Measurements from ENCODE around the gene STARD5.
"Not testable (repeated sequence)": the region's sequence is repeated elsewhere in the genome, so short reads cannot be mapped to it uniquely, and the experiment has no call there.

STARD5 gene, protein sequence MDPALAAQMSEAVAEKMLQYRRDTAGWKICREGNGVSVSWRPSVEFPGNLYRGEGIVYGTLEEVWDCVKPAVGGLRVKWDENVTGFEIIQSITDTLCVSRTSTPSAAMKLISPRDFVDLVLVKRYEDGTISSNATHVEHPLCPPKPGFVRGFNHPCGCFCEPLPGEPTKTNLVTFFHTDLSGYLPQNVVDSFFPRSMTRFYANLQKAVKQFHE

DNA sequence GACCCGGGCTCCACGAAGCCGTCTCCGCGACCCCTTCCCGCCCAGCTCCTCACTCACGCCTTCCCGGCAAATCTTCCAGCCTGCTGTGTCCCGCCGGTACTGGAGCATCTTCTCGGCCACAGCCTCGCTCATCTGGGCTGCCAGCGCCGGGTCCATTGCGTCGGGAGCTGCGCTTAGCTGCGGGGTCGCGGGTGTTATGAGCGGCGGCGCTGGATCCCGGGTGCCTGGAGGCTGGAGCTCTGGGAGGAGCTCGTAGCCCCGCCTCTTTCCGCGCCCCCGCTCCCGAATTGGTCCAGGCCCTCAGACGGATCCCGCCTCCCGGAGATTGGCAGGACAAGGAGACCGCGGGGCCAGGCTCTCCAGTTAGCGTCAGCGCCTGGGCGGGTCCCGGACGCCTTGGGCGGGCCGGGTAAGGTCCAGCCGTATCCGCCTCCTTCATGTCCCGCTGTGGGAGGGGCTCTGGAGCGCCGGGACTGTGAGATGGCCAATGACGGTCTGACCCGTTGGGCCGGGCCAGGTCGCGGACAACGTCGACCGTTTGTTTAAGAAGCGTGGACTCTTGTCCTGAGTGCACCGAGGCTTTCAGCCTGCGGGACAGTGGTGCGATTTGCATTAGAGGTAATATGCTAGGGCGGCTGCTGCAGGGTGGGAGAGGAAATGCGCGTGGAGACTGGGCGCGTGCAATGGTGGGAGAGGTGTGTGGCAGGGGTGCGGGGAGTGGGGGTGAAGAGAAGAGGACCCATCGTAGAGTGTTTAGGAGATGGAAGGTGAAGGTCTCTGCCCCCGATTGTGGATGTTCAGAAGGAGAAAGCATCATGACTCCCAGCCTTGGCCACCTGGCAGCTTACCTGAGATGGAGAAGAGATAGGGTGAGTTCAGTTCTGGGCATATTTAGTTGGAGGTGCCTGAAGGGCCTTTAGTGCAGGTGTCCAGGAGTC lies at the start of gene STARD5:
Gene STARD5 (minus strand): TSS at position 198 of the 938 bp plus-strand sequence. CDS start 42 bp downstream, at position 156.
- DNase-seq = peak; percentile 99

DNA sequence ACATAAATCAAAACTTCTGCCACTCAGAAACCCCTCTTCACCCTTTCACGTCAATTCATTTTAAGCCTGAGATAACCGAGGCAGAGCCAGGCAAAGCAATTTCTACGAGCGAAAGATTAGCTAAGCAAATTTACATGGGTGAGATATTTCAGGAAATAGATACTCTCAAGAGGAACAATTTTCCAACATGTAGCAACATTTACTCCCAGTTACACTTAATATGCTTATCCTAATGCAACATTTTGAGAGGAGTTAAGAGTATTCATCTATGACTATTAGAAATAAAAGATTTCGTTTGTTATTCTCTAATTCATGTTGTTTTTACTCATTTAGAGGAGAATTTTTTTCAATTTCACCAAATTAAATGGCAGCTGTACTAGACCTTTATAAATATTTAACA lies 49.2 kb upstream of the STARD5 start:
- DNase-seq = no peak

DNA sequence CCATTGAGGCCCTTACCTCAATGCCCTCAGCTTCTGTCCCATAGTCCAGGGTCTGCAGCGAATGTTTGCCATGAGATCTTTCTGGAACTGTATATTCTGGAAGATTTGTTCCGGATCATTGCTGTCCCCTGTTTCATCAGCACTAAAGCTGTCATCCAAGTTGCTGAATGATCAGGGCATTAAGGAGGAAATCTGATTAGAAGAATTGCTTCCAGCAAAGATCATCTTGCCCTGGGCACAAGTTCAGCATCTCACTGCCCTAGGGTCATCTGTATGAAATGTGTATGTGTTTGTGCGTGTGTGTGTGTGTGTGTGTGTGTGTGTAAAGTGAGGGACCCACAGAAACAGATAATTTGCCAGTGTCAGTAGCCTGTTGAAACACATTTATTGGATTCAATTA lies 48.6 kb upstream of the STARD5 start:
- no peak for DNase-seq

DNA sequence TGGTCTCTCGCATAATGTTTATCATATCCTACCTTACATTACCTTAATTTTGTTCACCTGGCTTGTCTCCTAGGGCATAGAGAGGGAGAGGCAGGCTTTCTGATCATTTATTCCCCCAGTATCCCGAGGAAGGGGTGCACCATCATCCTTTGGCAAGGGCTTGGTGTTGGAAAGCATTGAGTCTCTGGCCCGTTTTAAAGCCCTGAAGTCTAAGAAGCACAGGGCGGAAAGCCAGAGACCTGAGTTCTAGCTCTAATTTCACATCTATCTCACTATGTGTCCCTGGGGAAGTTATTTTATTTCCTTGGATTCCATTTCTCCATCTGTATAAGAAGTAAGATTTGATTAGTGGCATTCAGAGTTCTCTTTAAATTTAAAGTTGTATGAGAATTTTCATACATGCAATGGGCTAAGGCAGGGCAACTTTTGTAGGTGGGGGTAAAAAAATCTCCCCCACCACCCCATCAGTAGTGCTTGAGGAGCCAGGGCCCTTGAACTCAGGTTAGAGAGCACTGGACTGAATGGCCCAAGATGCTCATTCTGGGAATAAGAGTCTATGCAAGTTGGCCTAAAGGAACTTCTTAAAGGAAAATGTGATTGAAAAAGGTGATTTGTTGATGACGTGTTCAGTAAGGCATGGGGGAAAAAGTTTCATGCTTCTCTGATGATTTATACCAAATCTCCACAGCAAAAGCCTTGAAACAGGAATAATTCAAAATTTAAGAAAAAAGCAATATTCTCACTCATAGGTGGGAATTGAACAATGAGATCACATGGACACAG lies 40.0 kb upstream of the STARD5 start:
- peak; percentile 35 for DNase-seq

DNA sequence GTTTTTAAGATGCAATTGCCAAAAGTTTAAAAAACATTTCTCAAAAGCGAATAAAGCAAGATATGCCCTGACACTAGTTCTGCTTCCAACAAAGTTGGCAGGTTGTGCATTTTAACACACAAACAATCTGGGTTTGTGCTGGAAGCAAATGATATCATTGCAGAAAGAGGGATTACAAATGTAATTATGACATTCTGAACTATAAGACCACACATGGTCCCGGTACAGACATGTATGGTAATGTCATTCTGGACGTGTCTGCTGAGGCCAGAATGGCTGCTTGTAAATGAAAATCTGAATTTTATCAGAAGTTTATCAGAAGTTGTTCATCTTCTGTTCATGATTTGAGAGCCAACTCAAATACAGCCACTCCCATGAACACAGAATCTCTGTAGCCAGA lies 39.3 kb upstream of the STARD5 start:
- no peak for DNase-seq

DNA sequence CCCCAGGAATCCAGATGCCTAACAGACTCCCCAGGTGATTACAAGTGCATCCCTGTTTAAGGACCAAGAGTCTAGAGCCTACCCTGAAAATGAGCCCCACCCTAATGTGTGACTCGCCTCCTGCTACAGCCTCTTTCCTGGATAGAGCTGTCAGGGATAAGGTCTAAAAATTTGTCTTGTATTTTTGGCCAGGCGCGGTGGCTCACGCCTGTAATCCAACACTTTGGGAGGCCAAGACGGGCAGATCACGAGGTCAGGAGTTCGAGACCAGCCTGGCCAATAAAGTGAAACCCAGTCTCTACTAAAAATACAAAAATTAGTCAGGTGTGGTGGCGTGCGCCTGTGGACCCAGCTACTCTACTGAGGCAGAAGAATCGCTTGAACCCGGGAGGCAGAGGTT lies 38.8 kb upstream of the STARD5 start:
- DNase-seq = no peak

DNA sequence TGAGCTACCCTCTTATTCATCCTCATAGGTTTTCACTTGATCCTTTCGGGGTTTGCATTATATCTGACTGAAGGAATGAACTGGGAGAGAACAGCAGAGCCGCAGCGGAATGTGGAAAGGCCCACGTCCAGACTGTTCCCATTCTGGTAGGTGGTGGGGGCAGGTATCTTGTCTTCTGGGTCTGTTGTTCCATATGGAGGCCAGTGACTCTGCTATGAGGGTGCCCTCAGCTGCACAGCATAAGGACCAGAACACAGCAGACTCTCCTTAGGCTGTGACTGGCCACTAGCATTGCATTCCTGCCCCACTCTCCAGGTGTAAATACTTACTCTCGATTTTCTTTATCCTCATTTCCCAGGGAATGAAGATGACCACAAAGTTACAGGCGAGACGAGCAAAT lies 38.0 kb upstream of the STARD5 start:
- no peak for DNase-seq

DNA sequence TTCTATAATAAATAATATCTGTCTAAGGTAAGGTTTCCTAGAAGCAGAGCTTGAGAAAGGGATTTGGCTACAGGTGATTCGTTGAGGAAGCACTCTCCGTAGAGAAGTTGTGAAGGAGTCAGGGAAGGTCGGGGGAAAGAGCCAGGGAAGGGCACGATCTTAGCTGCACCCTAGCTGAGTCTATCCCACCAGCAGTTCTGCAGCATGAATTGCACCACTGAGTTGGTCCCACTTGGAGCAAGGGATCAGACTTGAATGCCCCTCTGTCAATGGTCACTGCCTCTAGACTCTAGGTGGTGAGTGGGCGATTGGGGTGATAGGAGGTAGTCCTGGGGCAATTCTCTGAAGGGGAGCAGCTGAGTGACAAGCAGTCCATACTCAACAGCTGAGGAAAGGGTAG lies 36.5 kb upstream of the STARD5 start:
- DNase-seq = no peak

DNA sequence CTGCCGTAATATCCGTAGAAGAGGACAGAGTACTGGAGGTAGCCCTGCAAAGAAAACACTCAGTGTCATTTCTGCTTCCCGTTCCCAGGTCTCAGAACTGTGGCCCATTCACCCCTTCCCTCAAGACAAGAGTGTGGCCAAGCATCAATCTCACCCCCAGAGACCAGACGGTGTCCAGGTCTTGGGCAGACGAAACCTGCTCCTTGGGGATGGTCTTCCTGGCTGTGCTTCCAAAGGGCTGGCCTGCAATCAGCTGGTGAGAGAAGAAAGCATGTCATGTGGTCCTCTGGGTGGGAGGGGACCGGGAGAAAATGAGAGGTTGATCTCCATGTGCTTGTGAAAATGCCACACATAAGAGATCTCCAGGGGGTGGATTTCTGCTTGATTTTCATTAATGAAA lies 34.3 kb upstream of the STARD5 start:
- DNase-seq = no peak

DNA sequence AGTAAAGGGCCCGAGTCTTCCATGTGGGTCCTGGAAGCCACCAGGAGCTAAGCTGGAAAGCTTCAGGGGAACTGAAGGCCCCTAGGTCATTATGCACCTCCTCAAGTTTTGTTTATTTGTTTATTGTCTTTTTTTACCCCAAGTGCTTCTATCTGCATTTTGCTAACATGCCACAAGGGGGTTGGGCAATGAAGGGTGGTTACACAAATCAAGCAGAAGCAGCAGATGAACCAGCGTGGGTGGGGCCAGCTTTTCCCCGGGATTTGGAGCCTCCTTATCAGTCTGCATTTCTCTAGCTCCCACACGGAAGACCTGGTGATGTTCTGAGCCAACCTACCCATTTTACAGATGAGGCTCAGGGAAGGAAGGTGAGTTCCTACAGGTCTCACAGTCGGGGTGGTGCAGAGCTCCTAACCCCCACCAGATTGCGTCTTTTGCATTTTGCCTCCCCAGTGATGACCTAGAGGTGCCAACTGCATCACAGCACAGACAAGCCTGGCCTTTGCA lies 33.3 kb upstream of the STARD5 start:
- DNase-seq = no peak

DNA sequence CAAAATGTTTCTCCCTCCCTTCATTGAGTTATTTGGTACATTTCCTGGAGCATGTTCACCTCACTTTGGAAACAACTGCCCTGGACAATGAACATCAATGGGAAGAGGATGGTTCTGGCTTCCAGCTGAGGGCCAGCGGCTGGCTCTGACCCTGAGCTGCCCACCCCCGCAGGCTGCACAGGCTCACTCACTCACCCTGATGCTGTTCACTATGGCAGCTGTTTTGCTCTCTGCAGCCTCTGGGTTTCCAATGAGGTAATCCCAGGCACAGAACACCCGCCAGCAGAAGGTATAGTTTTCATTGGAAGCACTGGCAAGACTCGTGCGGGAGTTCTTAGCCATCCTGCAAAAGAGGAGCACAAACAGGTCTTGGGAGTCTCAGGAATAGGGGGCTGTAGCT lies 32.3 kb upstream of the STARD5 start:
- DNase-seq = no peak

DNA sequence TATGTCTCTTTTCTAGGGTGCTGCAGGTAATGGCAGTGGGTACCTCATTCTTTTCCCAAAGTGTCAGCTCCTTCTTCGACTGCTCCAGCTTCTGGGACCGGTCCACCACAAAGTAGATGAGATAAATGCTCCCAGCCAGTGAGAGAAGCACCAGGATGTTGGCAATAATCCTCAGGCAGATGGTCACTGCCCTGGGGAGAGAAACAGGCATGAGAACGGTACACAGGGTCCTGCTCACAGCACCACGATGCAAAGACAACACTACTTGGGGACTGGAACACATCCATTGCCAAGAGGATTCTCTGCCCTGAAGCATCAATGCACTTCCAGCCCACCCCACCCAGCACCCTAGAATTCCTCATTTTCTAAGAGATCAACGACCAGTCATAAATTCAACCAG lies 27.7 kb upstream of the STARD5 start:
- DNase-seq = no peak

DNA sequence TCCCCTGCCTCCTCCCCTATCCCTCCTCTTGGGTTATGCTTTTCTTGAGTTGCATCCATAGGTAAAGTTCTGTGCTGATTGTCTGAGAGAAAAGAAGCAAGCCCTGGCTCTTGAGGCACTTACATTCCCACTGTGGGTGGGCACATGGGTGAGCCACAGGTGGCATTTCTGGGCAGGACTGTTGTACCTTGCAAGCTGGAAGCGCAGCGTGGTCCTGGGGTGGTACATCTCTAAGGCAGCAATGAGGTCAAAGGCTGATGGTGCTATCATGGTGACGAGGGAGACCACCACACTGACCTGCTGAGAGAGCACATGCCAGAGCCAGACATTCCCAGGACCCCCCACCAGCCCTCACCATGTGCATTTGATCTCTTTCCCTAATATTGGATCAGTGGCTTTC lies 25.3 kb upstream of the STARD5 start:
- no peak for DNase-seq

DNA sequence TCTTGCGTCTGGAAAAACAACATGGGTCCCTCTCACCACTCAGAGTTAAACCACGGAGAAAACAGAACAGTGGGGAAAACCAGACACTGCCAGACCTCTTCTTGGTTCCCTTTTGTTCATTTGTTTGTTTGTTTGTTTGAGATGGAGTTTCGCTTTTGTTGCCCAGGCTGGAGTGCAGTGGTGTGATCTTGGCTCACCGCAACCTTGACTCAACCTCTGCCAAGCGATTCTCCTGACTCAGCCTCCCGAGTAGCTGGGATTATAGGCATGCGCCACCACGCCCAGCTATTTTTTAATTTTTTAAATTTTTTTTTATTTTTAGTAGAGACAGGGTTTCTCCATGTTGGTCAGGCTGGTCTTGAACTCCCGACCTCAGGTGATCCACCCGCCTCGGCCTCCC lies 24.8 kb upstream of the STARD5 start:
- not testable (repeated sequence) for DNase-seq

DNA sequence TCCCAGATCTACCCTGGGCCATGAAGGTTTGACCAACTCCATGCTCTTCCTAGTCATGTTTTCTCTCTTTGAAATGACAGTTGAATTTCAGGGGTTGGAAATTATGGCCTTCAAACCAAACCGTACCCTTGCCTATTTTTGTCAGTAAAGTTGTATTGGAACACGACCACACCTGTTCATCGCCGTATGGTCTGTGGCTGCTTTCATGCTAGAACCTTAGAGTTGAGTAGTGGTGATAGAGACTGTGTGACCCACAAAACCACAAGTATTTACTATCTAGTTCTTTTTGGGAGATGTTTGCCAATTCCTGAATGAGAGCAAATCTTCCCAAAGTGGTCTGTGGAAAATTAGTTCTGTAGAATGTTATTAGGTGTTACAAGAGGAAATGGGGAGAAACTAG lies 24.0 kb upstream of the STARD5 start:
- DNase-seq = no peak

DNA sequence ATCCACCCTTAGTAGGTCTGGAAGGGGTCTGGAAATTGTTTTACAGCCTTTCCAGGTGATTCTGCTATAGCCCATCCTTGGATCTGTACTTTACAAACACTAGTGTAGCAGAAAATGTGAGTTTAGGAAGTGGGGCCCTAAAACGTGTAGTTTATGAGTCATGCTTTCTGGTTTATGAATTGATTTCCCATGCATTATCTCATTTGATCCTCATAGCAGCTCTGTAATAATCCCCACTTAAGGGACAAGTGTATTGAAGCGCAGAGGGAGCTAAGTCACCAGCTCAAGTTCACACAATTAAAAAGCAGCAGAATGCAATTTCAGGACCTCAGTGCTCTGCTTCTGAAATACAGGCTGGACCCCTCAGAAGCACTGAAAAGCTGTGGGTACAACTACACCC lies 22.7 kb upstream of the STARD5 start:
- DNase-seq = no peak

DNA sequence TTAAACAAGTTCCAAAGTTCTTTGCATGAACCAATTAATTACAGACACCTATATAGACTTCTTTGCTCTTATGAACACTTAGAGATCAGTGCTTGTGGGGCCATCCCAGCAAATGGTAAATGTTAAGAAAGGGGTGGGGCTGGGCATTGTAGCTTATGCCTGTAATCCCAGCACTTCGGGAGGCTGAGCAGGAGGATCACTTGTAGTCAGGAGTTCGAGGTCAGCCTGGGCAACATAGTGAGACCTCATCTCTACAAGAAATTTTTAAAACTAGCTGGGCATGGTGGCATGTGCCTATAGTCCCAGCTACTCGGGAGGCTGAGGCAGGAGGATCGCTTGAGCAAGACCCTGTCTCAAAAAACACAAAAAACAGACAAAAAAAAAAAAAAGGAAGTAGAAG lies 19.4 kb upstream of the STARD5 start:
- no peak for DNase-seq

DNA sequence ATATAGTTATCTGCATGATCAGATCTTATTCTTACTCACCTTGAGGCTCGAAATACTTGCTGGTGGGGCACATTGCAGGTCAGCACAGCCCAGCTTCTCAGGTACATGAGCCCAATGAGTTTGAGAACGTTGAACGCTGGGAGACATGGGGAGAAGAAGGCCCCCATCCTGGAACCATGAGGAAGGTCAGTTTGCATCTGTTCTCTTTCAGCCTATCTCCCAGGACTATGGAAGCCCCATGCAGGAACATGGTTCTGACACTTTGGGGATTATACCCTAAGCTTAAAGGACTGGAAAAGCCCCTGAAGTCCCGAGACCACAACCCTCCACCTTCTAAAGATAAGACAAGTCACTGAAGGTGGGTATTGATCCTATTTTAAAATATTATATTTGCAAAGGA lies 17.4 kb upstream of the STARD5 start:
- no peak for DNase-seq

DNA sequence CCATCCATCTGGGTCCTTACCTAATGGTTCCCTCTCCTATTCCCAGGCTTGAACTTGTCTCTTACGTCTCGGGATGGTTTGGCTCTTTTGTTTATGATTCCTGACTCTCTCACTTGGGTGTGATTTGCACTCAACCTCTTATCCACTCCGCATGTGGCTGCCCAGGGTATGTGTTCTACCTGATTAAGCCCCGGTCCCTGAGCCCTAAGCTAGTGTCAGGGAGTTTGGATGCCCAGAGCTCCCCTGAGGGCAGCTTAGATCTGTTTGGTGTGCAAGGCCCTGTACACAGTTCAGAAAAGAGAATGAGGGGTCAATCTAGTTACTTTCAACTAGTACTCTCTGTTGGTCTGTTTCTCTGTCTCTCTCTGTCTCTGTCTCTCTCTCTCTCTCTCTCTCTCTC lies 15.9 kb upstream of the STARD5 start:
- DNase-seq = no peak

DNA sequence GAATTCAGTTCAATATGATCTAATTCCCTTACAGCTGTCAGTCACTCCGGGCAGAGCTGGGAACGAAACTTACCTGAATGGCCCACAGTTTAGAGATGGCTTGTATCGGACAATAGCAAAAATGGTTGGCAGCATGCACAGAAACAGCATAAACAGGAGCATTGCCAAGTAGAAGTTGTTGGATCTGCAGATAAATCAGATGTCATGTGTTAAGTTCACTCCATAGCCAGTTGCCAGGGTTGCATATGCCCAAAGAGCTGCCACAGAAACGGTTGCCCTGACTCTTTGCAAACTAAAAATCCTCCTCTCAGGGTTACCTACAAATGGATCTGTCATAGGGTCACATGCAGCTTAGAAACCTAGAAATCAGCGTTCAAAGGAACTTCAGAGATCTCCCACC lies 15.4 kb upstream of the STARD5 start:
- no peak for DNase-seq

DNA sequence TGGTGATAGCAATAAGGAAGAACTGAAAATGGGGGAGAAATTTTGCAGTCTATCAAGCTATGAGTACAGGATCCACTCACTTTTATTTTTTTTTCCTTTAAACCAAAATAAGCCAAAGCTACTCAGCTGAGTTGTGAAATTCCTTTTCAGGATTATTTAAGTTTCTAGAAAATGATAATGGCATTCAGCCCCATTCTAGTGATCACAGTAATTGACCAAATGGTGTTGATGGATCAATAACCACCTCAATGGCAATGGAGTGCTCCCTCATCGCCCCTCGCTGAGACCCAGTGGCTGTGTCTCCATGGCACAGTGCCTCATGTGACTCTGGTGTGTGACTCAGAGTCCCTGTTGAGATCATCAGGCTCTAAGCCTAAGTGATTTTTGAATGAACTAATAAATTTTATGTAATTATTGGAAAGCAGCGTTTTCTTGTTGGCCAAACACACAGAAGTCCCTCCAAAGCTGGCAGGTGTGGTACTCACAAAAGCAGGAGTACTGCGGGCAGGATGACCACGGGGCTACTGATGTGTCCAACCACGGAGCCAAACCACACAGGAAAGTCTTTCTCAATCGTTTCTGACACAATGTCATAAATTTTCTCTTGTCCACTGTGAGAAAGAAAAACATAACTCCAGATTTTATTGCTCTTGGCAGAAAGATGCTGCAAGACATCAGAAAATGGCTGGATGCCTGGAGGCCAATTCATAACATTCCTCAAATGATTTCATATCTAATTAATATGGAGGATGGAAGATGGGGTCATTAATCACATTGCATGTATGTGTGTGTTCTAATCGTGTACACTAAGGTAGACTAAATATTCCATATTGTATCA lies 14.4 kb upstream of the STARD5 start:
- peak; percentile 39 for DNase-seq

DNA sequence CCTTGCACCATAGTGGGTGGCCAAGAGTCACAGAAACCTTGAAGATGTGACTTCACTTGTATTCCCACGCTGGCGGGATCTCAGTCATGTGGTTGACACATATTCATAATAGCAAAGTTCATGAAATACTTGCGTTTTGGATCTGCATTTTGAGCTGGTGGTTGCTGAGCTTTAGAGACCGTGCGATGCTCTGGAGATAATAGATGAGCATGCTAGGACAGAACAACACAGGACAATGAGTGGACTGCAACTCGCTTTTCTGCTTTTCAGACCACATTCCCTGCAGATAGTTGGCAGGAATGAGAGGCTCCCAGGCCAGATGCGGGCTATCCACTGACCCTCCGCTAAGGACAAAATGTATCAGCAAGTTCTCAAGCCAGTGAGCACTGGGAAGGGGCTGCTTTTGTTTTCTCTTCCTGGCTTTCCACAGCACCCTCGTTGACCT lies 13.8 kb upstream of the STARD5 start:
- DNase-seq = peak; percentile 28

Data from right hindlimb (tissue), 1 donor.